Type B pancreatic cell (in vitro differentiated cells): Measurements from ENCODE around the gene USP24. TPM values are rescaled to one million over a fixed set of nuclear protein-coding genes. Genes with fewer than 3 reads are reported as not detected.

Experiments
- DNase-seq: peaks from one replicate; pipeline ENCODE4 v3.0.0; 2021; ENCODE audit warnings: mixed read lengths; ENCODE audit not compliant: unreplicated experiment; ENCODE audit errors: extremely low spot score
- H3K27ac Mint-ChIP-seq: 2 replicates; pipeline ENCODE4 v1.8.0; 2021; ENCODE audit warnings: mild to moderate bottlenecking, mixed read lengths
- H3K27me3 Mint-ChIP-seq: 2 replicates; pipeline ENCODE4 v1.8.0; 2021; ENCODE audit warnings: mixed read lengths
- H3K36me3 Mint-ChIP-seq: 2 replicates; pipeline ENCODE4 v1.8.0; 2021; ENCODE audit warnings: mixed read lengths
- H3K4me1 Mint-ChIP-seq: one replicate; pipeline ENCODE4 v1.8.0; 2021; ENCODE audit warnings: mixed read lengths; ENCODE audit not compliant: unreplicated experiment
- H3K4me3 Mint-ChIP-seq: 2 replicates; pipeline ENCODE4 v1.8.0; 2021; ENCODE audit warnings: mild to moderate bottlenecking, mixed read lengths
- H3K9me3 Mint-ChIP-seq: 2 replicates; pipeline ENCODE4 v1.8.0; 2021; ENCODE audit warnings: mixed read lengths
- total RNA-seq: library from RNA; stranded (reverse); gene quantifications from 2 replicates; pipeline ENCODE4 v1.2.1, GENCODE V29; 2021; ENCODE audit warnings: low replicate concordance
- TF ChIP-seq, protein P1 (sequence below): fragments of 200-600 bp; sonication (generic); conservative IDR thresholded peaks from 2 replicates; pipeline ENCODE4 v1.5.0; 2021; ENCODE audit warnings: antibody characterized with exemption, mild to moderate bottlenecking

The USP24 gene
- total RNA-seq, 1 donor from 2014 or later, result 44.5 TPM

DNA sequence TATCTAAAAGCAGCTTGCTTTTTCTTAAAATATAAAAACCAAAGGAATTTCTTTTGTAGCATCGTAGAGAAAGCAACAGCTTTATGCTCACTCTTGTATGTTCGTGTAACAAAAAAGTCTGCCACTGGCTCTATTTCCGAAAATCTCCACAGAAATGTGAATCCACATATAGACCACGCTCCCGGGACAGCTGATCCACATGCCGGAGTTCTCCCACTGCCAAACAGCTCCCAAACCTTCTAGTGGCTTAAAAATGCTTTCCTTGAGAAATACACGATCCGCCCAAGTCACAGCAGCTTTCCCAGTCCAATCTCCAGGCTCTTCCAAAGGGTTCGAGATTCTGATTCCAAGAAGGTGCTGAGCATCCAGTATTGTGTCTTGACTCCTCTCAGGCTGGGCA, 146.5 kb downstream of the USP24 start:
- H3K36me3 Mint-ChIP-seq, result peaks cover 38% of the 10 kb centered on the region
- H3K27me3 Mint-ChIP-seq, result no peaks in the 10 kb centered on the region
- no peaks in the 10 kb centered on the region for H3K9me3 Mint-ChIP-seq

DNA sequence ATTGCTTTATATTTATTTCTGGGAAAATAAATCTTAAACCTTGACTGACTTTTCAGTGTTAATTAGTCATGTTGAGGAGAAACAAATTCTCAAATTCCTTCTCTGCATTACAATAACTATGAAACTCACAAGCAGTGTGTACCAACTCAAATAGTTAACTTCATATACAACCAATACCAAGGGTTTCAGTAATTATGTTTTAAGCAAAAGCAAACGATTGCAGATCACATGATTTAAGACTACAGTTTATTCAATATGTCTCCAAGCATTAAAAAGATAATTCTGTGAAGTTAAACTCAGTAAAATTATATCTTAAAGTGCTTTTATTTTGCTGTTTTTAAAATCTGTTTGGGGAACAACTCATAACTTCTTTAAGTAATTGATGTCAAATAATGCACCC, 147.2 kb downstream of the USP24 start:
- TF ChIP-seq, protein P1, sequence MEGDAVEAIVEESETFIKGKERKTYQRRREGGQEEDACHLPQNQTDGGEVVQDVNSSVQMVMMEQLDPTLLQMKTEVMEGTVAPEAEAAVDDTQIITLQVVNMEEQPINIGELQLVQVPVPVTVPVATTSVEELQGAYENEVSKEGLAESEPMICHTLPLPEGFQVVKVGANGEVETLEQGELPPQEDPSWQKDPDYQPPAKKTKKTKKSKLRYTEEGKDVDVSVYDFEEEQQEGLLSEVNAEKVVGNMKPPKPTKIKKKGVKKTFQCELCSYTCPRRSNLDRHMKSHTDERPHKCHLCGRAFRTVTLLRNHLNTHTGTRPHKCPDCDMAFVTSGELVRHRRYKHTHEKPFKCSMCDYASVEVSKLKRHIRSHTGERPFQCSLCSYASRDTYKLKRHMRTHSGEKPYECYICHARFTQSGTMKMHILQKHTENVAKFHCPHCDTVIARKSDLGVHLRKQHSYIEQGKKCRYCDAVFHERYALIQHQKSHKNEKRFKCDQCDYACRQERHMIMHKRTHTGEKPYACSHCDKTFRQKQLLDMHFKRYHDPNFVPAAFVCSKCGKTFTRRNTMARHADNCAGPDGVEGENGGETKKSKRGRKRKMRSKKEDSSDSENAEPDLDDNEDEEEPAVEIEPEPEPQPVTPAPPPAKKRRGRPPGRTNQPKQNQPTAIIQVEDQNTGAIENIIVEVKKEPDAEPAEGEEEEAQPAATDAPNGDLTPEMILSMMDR, result no peak
- no peak overlapping the region for H3K4me3 Mint-ChIP-seq
- H3K36me3 Mint-ChIP-seq, result peaks cover 36% of the 10 kb centered on the region
- peaks cover 5% of the 10 kb centered on the region for H3K4me1 Mint-ChIP-seq
- DNase-seq, result no peak
- no peak overlapping the region for H3K27ac Mint-ChIP-seq
- H3K9me3 Mint-ChIP-seq, result no peaks in the 10 kb centered on the region
- no peaks in the 10 kb centered on the region for H3K27me3 Mint-ChIP-seq

More for the DNA sequence above, 146.5 kb downstream of the USP24 start:
- Mint-ChIP-seq H3K27ac (no peak overlapping the region), H3K4me1 (peaks cover 5% of the 10 kb centered on the region), H3K4me3 (no peak overlapping the region)
- TF ChIP-seq, protein P1, result no peak
- no peak for DNase-seq

DNA sequence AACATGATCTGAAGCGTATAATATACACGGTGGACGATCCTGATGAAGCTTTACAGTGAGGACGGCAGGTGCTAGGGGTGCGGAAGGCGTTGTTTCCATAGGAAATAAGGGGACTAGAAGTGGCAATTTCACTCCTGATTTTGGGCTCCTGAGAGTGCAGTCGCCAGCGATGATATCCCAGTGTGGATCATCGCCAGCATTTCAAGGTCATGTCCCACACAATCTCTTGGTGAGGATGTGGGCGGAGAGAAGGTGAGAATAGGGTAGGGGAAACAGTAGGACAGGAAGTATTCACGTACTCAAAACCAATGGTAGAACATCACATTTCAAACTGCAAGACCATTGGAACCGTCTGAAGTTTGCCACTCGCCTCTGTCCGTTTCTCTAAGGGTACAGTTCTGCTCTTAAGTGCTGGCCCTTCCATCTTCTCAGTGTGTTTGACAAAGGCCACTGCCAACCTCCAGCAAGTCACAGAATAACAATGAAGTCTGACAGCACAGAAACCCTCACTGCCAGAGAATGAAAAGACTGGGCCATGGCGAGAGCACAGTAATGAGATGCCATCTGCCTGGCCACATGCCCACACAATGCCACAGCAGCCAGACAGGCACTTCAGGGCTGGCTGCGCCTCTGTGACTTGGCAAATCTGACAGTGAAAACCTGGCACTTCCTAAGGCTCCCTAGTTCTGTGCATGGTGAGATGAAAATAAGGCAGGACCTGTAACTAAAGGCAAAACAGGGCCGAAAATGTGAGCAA, 148.0 kb downstream of the USP24 start:
- H3K4me1 Mint-ChIP-seq, result peaks cover 5% of the 10 kb centered on the region
- no peaks in the 10 kb centered on the region for H3K9me3 Mint-ChIP-seq
- no peak overlapping the region for H3K4me3 Mint-ChIP-seq
- DNase-seq, result no peak
- H3K27me3 Mint-ChIP-seq, result no peaks in the 10 kb centered on the region
- peaks cover 31% of the 10 kb centered on the region for H3K36me3 Mint-ChIP-seq
- TF ChIP-seq, protein P1, result no peak
- H3K27ac Mint-ChIP-seq, result peak overlapping the region; percentile 39

DNA sequence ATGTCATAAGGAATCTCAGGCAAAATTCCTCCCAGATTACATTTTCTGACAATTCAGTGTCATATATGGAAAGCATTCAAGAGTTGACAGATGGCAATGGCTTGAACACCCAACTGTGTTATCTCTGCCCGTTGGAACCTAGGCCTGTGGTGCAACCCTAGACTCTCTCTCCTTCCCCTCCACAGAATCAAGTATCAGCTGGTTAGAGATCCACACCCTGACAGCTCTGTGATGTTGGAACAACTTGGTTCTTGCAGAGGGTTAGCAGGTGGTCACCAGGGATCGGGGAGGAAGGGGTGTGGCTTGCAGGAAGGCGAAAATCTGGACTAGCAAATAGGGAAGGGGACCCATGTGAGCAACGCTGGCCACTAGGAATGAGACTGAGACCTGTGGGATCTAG, 149.5 kb downstream of the USP24 start:
- Mint-ChIP-seq H3K4me1 (no peaks in the 10 kb centered on the region), H3K27ac (no peak overlapping the region), H3K27me3 (no peaks in the 10 kb centered on the region), H3K4me3 (no peak overlapping the region), H3K9me3 (no peaks in the 10 kb centered on the region), H3K36me3 (peaks cover 23% of the 10 kb centered on the region)
- TF ChIP-seq, protein P1, result no peak
- DNase-seq, result no peak

DNA sequence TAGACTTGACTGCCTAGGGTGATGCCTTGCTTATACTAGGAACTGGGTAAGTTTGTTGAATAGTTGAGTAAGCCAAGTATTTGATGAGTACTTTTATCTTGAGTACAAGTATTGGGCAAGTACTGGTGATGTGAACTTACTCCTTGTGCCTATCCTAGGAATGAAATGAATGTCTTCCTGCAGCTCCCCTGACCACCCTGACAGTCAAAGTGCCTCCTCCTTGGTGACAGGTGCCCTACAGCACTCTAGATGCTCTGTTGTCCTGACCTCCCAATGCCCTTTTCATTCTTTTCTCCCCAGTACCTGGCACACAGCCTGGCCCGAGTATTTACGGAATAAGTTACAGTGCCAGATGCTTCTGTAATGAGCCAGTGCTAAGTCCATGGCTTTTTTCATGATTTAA, 150.3 kb downstream of the USP24 start:
- no peaks in the 10 kb centered on the region for H3K9me3 Mint-ChIP-seq
- H3K36me3 Mint-ChIP-seq, result peaks cover 15% of the 10 kb centered on the region
- no peak for DNase-seq
- TF ChIP-seq, protein P1, result no peak
- H3K4me3 Mint-ChIP-seq, result no peak overlapping the region
- no peaks in the 10 kb centered on the region for H3K4me1 Mint-ChIP-seq
- no peak overlapping the region for H3K27ac Mint-ChIP-seq
- H3K27me3 Mint-ChIP-seq, result no peaks in the 10 kb centered on the region
